ENCODE results near the gene MARCHF7.

The MARCHF7 gene

DNA sequence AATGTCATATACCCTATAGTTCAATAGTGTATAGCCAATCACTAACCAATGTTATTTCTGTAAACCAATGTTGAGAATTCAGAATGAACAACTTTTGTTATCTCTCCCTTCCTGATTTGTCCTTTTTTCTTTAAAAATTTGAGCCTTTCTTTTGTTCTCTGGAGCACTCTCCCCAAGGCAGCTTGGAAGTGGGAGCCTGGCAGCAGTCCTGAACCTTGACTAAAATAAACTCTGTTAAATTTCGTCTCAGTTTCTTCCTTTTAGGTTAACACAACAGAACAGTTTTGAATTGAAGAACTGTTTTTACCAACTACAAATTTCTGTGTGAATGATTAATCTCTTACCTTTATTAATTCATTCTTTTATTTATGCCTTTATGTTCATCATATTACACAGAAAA is 49.8 kb downstream of the MARCHF7 start:
- no peak for DNase-seq (ENCODE audit: low spot score)
